DOHH2 (cell line): Measurements from ENCODE around the gene MON2.

Experiments
- H3F3A ChIP-seq: fragments of 200-600 bp; sonication (generic), shearing (Covaris generic); 2 replicates; pipeline ENCODE4 v1.6.0; 2016; ENCODE audit warnings: antibody characterized with exemption, mild to moderate bottlenecking; ENCODE audit not compliant: control insufficient read depth, insufficient read depth
- H3K27ac ChIP-seq: fragments of 200-600 bp; sonication (generic); 2 replicates; pipeline ENCODE4 v1.5.1; 2014; ENCODE audit warnings: low read depth, mild to moderate bottlenecking, low read length, moderate library complexity
- H3K27me3 ChIP-seq: fragments of 200-600 bp; sonication (generic); 2 replicates; pipeline ENCODE4 v1.6.1; 2014; ENCODE audit warnings: mild to moderate bottlenecking, low read length, mixed read lengths; ENCODE audit not compliant: control insufficient read depth
- H3K36me3 ChIP-seq: fragments of 200-600 bp; sonication (generic); 2 replicates; pipeline ENCODE4 v1.6.1; 2014; ENCODE audit warnings: mild to moderate bottlenecking, low read length, moderate library complexity, mixed read lengths; ENCODE audit not compliant: control insufficient read depth
- H3K4me1 ChIP-seq: fragments of 200-600 bp; sonication (generic); 2 replicates; pipeline ENCODE4 v1.6.1; 2014; ENCODE audit warnings: mild to moderate bottlenecking, low read length, mixed read lengths; ENCODE audit not compliant: control insufficient read depth
- H3K4me2 ChIP-seq: fragments of 200-600 bp; sonication (generic); 2 replicates; pipeline ENCODE4 v1.6.0; 2014; ENCODE audit warnings: mild to moderate bottlenecking, low read length, moderate library complexity
- H3K4me3 ChIP-seq: fragments of 200-600 bp; sonication (generic); 2 replicates; pipeline ENCODE4 v1.5.1; 2014; ENCODE audit warnings: mild to moderate bottlenecking, low read length, mixed read lengths
- H3K79me2 ChIP-seq: fragments of 200-600 bp; sonication (generic); 2 replicates; pipeline ENCODE4 v1.6.1; 2014; ENCODE audit warnings: mild to moderate bottlenecking, low read length, mixed read lengths; ENCODE audit not compliant: control insufficient read depth
- H3K9me2 ChIP-seq: fragments of 200-600 bp; sonication (generic); replicated peaks from 2 replicates; pipeline ENCODE4 v1.6.1; 2014; ENCODE audit warnings: mild to moderate bottlenecking, low read length, mixed read lengths; ENCODE audit not compliant: control insufficient read depth
- H3K9me3 ChIP-seq: fragments of 200-600 bp; sonication (generic); 2 replicates; pipeline ENCODE4 v1.6.1; 2014; ENCODE audit warnings: antibody characterized with exemption, low read length, mixed read lengths; ENCODE audit not compliant: control insufficient read depth, insufficient read depth
- H4K20me1 ChIP-seq: fragments of 200-600 bp; sonication (generic); 2 replicates; pipeline ENCODE4 v1.6.0; 2014; ENCODE audit warnings: low read depth, mild to moderate bottlenecking, antibody characterized with exemption, low read length, moderate library complexity; ENCODE audit not compliant: control insufficient read depth, insufficient read depth
- CTCF ChIP-seq: fragments of 200-600 bp; sonication (generic); IDR thresholded peaks from one replicate; pipeline ENCODE4 v1.5.1; 2014; ENCODE audit warnings: antibody characterized with exemption, mild to moderate bottlenecking, low read depth, low read length; ENCODE audit not compliant: poor library complexity, severe bottlenecking
- EZH2phosphoT487 ChIP-seq: fragments of 200-600 bp; sonication (generic); IDR thresholded peaks from 2 replicates; pipeline ENCODE4 v1.6.1; 2017; ENCODE audit warnings: borderline replicate concordance, mild to moderate bottlenecking, antibody characterized with exemption, low read length, moderate library complexity, mixed read lengths

The MON2 gene

GRCh38 chr12:62649412-62650138, 182.9 kb downstream of the MON2 start:
- H4K20me1 ChIP-seq: no peaks in the 10 kb centered on the region
- H3K27ac ChIP-seq: no peak overlapping the region
- no peaks in the 10 kb centered on the region for H3K9me3 ChIP-seq
- no peak for TF ChIP-seq EZH2phosphoT487
- TF ChIP-seq CTCF: no peak
- no peaks in the 10 kb centered on the region for H3F3A ChIP-seq
- no peak overlapping the region for H3K4me2 ChIP-seq
- no peaks in the 10 kb centered on the region for H3K4me1 ChIP-seq
- 0 out of 2 replicates have a peak, but pooled peaks cover under 1% of the 10 kb centered on the region for H3K27me3 ChIP-seq
- H3K36me3 ChIP-seq: no peaks in the 10 kb centered on the region
- no peaks in the 10 kb centered on the region for H3K79me2 ChIP-seq
- no peaks in the 10 kb centered on the region for H3K9me2 ChIP-seq
- H3K4me3 ChIP-seq: no peak overlapping the region
